Mucosa of descending colon (tissue), 3 donors: ENCODE results near the gene PPP2R5E. TPM values are rescaled to one million over a fixed set of nuclear protein-coding genes. Genes with fewer than 3 reads are reported as not detected.

ENCODE experiments used
- ATAC-seq: fragments of 200-7000 bp; cut with Tn5 transposase; one replicate; pipeline ENCODE4 v1.9.1; 2020; ENCODE audit warnings: mild to moderate bottlenecking, moderate library complexity
- DNase-seq, 3 donors: peaks; one replicate each; pipeline ENCODE4 v3.0.0-alpha.2; 2020
- H3K36me3 ChIP-seq: fragments of 200-600 bp; one replicate; pipeline ENCODE4 v1.8.0; 2021; ENCODE audit warnings: low read depth, mild to moderate bottlenecking
- H3K4me1 ChIP-seq: fragments of 200-600 bp; one replicate; pipeline ENCODE4 v1.8.0; 2021; ENCODE audit warnings: low read depth, mild to moderate bottlenecking
- H3K4me3 ChIP-seq: fragments of 200-600 bp; one replicate; pipeline ENCODE4 v1.8.0; 2021; ENCODE audit warnings: mild to moderate bottlenecking
- H3K9me3 ChIP-seq: fragments of 200-600 bp; one replicate; pipeline ENCODE4 v1.8.0; 2021; ENCODE audit warnings: mild to moderate bottlenecking
- intact Hi-C, 2 donors: fragments of 100-400 bp; cut with DNase I in 1 of 2; cut with micrococcal nuclease in 1 of 2; formaldehyde crosslinking; loops; one replicate each; pipeline versions ENCODE4 v1.11.0 to v1.11.1; 2022; cut with DNase I, micrococcal nuclease
- total RNA-seq, 3 donors: library from RNA; stranded (reverse); fragmentation: NEBNext Ultra II Directional in 2 of 3; extraction: Animal tissue kit (Norgen Biotek cat#: 25700) in 2 of 3; gene quantifications; one replicate each; pipeline versions ENCODE4 v1.2.1 to v1.2.4, GENCODE V29; 2021 to 2023
- TF ChIP-seq, protein P1 (sequence below): fragments of 200-600 bp; IDR thresholded peaks from one replicate; pipeline ENCODE4 v1.8.0; 2022; ENCODE audit warnings: antibody characterized with exemption, mild to moderate bottlenecking
- donor health status: DM: no; HTN: no; CAD: no; lungs with moderate emphysema.
- donor health status: DM: no; HTN: no; CAD: no.
- donor health status: DM: no; HTN: yes; CAD: no.

Gene PPP2R5E
- total RNA-seq, 3 donors from 2014 or later = 45.3 to 54.1 (median 51.6) TPM

DNA sequence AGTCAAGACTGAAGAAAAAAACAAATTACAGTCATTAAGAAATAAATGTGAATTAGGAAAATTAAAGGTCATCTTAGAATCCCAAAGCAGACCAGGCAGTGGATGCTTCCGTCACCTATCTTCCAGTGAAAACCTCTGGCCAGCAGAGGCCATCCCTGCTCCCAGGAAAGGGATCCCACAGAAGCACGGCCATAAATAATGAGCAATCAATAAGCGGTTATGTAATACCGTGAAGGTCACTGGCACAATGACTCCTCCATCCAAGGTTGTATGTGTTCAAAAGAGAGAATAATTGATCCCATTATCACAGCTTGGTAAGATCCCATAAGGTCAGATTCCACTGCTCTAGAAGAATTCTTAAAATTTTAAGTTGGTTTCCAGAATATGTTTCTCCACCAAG is 85.7 kb downstream of the PPP2R5E start:
- ATAC-seq = no peak
- Histone ChIP-seq H3K4me1 (no peaks in the 10 kb centered on the region), H3K36me3 (no peaks in the 10 kb centered on the region), H3K4me3 (no peak overlapping the region), H3K9me3 (no peaks in the 10 kb centered on the region)
- TF ChIP-seq, protein P1, sequence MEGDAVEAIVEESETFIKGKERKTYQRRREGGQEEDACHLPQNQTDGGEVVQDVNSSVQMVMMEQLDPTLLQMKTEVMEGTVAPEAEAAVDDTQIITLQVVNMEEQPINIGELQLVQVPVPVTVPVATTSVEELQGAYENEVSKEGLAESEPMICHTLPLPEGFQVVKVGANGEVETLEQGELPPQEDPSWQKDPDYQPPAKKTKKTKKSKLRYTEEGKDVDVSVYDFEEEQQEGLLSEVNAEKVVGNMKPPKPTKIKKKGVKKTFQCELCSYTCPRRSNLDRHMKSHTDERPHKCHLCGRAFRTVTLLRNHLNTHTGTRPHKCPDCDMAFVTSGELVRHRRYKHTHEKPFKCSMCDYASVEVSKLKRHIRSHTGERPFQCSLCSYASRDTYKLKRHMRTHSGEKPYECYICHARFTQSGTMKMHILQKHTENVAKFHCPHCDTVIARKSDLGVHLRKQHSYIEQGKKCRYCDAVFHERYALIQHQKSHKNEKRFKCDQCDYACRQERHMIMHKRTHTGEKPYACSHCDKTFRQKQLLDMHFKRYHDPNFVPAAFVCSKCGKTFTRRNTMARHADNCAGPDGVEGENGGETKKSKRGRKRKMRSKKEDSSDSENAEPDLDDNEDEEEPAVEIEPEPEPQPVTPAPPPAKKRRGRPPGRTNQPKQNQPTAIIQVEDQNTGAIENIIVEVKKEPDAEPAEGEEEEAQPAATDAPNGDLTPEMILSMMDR = no peak
- intact Hi-C loops = no loop called here
- no peak for DNase-seq

DNA sequence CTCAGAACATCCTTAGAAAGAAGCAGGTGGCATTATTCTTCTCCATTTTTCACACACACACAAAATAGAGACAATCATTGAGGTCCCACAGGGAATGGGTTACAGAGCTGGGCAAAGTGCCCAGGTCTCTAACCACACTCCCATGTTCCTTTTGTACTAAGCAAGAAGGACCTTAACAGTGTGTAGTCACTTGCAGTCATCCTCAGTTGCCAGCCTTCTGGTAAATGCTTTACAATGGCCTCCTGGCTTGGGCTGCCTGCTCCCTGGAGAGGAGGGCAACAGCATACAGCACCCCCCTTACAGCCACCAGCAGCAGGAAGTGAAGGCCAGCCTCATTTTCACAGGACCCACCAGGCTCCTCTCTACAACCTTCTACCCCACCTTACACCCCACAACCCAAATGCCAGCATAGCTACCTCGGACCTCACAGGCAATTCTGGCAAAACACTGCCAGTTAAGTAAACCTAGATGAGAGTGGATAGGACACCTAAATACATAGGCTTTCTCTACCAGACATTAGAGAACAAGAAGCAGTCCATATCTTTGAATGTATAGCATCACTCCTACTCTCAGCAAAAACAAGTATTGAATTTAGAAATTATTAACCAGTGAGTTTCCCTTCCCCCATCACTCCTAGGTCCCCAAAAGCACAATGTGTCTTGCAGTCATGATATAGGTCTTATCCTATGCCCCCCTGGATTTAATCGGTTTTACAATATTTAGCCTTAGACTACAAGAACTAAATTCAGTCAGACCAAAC is 88.1 kb downstream of the PPP2R5E start:
- H3K4me1 ChIP-seq = no peaks in the 10 kb centered on the region
- TF ChIP-seq, protein P1 = no peak
- peak; percentile 36 for ATAC-seq
- intact Hi-C loops = no loop called here
- H3K9me3 ChIP-seq = no peaks in the 10 kb centered on the region
- H3K36me3 ChIP-seq = no peaks in the 10 kb centered on the region
- H3K4me3 ChIP-seq = no peak overlapping the region
- DNase-seq = no peak

- no peaks in the 10 kb centered on the region for H3K9me3 ChIP-seq
- H3K4me3 ChIP-seq = no peak overlapping the region
- intact Hi-C loops = no loop called here
- no peaks in the 10 kb centered on the region for H3K36me3 ChIP-seq
- ATAC-seq = no peak
- no peak for DNase-seq
- no peaks in the 10 kb centered on the region for H3K4me1 ChIP-seq
- TF ChIP-seq, protein P1 = no peak
Observed at GRCh38 chr14:63454436-63454835, 88.7 kb downstream of the PPP2R5E start.

- Histone ChIP-seq H3K4me3 (no peak overlapping the region), H3K9me3 (no peaks in the 10 kb centered on the region), H3K36me3 (no peaks in the 10 kb centered on the region), H3K4me1 (no peaks in the 10 kb centered on the region)
- TF ChIP-seq, protein P1 = no peak
- no peak for ATAC-seq
- intact Hi-C loops = no loop called here
- DNase-seq = no peak
Observed at GRCh38 chr14:63453443-63453936, 89.7 kb downstream of the PPP2R5E start.

- no peaks in the 10 kb centered on the region for H3K36me3 ChIP-seq
- intact Hi-C loops = no loop called here
- H3K4me3 ChIP-seq = no peak overlapping the region
- TF ChIP-seq, protein P1 = no peak
- DNase-seq (no peak), ATAC-seq (no peak)
- H3K9me3 ChIP-seq = no peaks in the 10 kb centered on the region
- no peaks in the 10 kb centered on the region for H3K4me1 ChIP-seq
Observed at GRCh38 chr14:63452796-63453195, 90.4 kb downstream of the PPP2R5E start.
